Gastroesophageal sphincter (tissue), 4 donors: Measurements from ENCODE around the gene CDK12. TPM values are rescaled to one million over a fixed set of nuclear protein-coding genes. Genes with fewer than 3 reads are reported as not detected.

Experiments used
- ATAC-seq: fragments of 150-250 bp; one replicate; pipeline ENCODE4 v1.9.1; 2016; ENCODE audit warnings: mild to moderate bottlenecking, moderate library complexity
- H3K27ac ChIP-seq, 4 donors: fragments of 200-600 bp; sonication (generic) in 3 of 4; 1 replicate in 3 of 4; 2 replicates in 1 of 4; pipeline ENCODE4 v1.5.1; 2016 to 2019
- H3K27me3 ChIP-seq: fragments of 200-600 bp; sonication (generic); one replicate; pipeline ENCODE4 v1.5.1; 2019
- H3K36me3 ChIP-seq, 2 donors: fragments of 200-600 bp; sonication (generic); one replicate each; pipeline ENCODE4 v1.5.1; 2019; ENCODE audit warnings: control low read depth in 1 of 2
- H3K4me1 ChIP-seq, 3 donors: fragments of 200-600 bp; sonication (generic); 1 replicate in 2 of 3; 2 replicates in 1 of 3; pipeline ENCODE4 v1.5.1; 2016 to 2019; ENCODE audit warnings: control low read depth in 2 of 3
- H3K4me3 ChIP-seq, 2 donors: fragments of 200-600 bp; sonication (generic); one replicate each; pipeline ENCODE4 v1.5.1; 2019; ENCODE audit warnings: mild to moderate bottlenecking in 1 of 2, moderate library complexity in 1 of 2
- H3K9me3 ChIP-seq, 3 donors: fragments of 200-600 bp; sonication (generic); one replicate each; pipeline ENCODE4 v1.5.1; 2017 to 2019; ENCODE audit warnings: control low read depth in 2 of 3
- EP300 ChIP-seq: sonication (generic); formaldehyde crosslinking; IDR thresholded peaks from one replicate; pipeline ENCODE4 v1.6.1; 2017; ENCODE audit warnings: antibody characterized with exemption, mild to moderate bottlenecking
- POLR2A ChIP-seq, 2 donors: fragments of 450-650 bp; IDR thresholded peaks; one replicate each; pipeline ENCODE4 v1.6.1; 2017; ENCODE audit warnings: antibody characterized with exemption in 2 of 2, mild to moderate bottlenecking in 2 of 2, moderate library complexity in 1 of 2
- POLR2AphosphoS5 ChIP-seq: sonication (generic); formaldehyde crosslinking; IDR thresholded peaks from one replicate; pipeline ENCODE4 v1.6.1; 2017; ENCODE audit warnings: antibody characterized with exemption
- WGBS, 2 donors: methylation state at CpG; one replicate each; pipeline ENCODE4 v1.1.5; 2018; ENCODE audit warnings: low coverage in 1 of 2; 5-methylcytosine and 5-hydroxymethylcytosine counted together
- total RNA-seq, 4 donors: library from RNA; depleted of rRNA; stranded (reverse); fragments of >200 nt; gene quantifications; one replicate each; pipeline ENCODE4 v1.1.0, GENCODE V29; 2016
- TF ChIP-seq, protein P1 (sequence below), 4 experiments: fragments of 200-600 bp in 2 of 4; fragments of 450-650 bp in 2 of 4; sonication (generic) in 1 of 4; IDR thresholded peaks; one replicate each; pipeline ENCODE4 v1.5.1; 2017 to 2019; ENCODE audit warnings: antibody characterized with exemption in 4 of 4, mild to moderate bottlenecking in 2 of 4, moderate library complexity in 2 of 4

The CDK12 gene
- total RNA-seq, 4 donors from 2014 or later, result 29.9 to 47.3 (median 38.2) TPM

DNA sequence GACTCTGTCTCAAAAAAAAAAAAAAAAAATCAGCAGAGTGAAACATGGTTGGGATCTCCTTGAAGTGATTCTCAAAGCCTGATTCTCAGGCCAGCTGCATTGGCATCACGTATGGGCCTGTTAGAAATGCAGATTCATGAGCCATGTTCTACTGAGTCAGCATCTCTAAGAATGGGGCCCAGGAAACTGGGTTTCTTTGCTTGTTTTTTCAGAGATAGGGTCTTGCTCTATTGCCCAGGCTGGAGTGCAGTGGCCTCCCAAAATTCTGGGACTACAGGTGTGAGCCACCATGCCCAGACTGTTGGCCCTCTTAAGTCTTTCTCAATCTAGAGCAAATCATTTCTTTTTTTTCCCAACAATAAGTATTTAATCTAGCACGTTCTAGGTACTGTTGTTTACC, 47.7 kb downstream of the CDK12 start:
- Histone ChIP-seq H3K9me3 (no peaks in the 10 kb centered on the region), H3K4me1 (no peaks in the 10 kb centered on the region), H3K36me3 (peaks cover 0 to 98% of the 10 kb centered on the region in 2 donors), H3K4me3 (no peak overlapping the region), H3K27ac (no peak overlapping the region), H3K27me3 (no peaks in the 10 kb centered on the region)
- TF ChIP-seq POLR2AphosphoS5, result no peak
- TF ChIP-seq, protein P1, sequence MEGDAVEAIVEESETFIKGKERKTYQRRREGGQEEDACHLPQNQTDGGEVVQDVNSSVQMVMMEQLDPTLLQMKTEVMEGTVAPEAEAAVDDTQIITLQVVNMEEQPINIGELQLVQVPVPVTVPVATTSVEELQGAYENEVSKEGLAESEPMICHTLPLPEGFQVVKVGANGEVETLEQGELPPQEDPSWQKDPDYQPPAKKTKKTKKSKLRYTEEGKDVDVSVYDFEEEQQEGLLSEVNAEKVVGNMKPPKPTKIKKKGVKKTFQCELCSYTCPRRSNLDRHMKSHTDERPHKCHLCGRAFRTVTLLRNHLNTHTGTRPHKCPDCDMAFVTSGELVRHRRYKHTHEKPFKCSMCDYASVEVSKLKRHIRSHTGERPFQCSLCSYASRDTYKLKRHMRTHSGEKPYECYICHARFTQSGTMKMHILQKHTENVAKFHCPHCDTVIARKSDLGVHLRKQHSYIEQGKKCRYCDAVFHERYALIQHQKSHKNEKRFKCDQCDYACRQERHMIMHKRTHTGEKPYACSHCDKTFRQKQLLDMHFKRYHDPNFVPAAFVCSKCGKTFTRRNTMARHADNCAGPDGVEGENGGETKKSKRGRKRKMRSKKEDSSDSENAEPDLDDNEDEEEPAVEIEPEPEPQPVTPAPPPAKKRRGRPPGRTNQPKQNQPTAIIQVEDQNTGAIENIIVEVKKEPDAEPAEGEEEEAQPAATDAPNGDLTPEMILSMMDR (IDR thresholded peaks at IDR 0.05), result no peak
- no peak for TF ChIP-seq POLR2A (IDR thresholded peaks at IDR 0.05)
- no peak for TF ChIP-seq EP300
- ATAC-seq, result no peak
- WGBS, 2 donors, result 93 to 100% methylated on average over 2 of the region's 2 CpGs

DNA sequence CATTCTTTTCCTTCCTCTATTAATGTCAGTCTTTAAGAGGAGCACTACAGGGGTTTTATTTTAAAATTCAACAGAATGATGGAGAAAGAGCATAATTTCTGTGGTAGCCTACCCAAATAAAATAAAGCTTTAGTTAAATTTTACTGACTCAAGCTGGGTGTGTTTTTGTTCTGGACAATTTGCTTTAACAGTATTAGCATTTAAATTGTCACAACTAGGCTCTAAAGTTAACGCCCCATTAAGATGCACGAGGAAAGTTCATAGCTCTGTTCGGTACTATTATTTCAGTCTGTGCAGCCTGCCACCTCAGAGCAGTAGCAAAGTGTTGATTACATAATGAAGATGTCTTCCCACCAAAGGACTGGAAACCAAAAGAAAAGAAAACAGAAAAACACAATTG, 52.0 kb downstream of the CDK12 start:
- Histone ChIP-seq H3K36me3 (peaks cover 0 to 98% of the 10 kb centered on the region in 2 donors), H3K4me3 (no peak overlapping the region)

DNA sequence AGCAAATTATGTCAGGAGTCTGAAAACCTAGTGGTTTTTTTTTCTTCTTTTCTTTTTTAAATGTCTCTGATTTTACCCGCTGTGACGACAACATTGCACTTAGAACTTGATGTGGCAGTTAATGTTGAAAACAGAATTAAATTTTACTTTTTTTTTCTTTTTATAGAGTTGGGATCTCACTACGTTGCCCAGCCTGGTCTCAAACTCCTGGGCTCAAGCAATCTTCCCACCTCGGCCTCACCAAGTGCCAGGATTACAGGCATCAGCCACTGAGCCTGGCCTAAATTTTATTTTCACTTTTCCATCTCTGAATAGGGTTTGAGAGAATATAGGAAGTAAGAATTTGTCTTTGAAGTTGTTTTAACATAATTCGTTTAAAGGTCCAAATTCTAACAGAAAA, 52.6 kb downstream of the CDK12 start:
- ATAC-seq, result no peak
- no peaks in the 10 kb centered on the region for H3K27me3 ChIP-seq
- peaks cover 0 to 100% of the 10 kb centered on the region in 2 donors for H3K36me3 ChIP-seq
- no peaks in the 10 kb centered on the region for H3K4me1 ChIP-seq
- no peak overlapping the region for H3K27ac ChIP-seq
- 92 to 100% methylated on average over 3 to 5 of the region's 5 CpGs for WGBS, 2 donors
- H3K9me3 ChIP-seq, result no peaks in the 10 kb centered on the region
- TF ChIP-seq POLR2A (IDR thresholded peaks at IDR 0.05), result no peak
- TF ChIP-seq POLR2AphosphoS5, result no peak
- TF ChIP-seq EP300, result no peak
- TF ChIP-seq, protein P1 (IDR thresholded peaks at IDR 0.05), result no peak
- H3K4me3 ChIP-seq, result no peak overlapping the region

More for the DNA sequence above, 52.0 kb downstream of the CDK12 start:
- TF ChIP-seq POLR2A (IDR thresholded peaks at IDR 0.05), result no peak
- TF ChIP-seq, protein P1 (IDR thresholded peaks at IDR 0.05), result no peak
- no peak for TF ChIP-seq EP300
- TF ChIP-seq POLR2AphosphoS5, result no peak
- H3K9me3 ChIP-seq, result no peaks in the 10 kb centered on the region
- no peaks in the 10 kb centered on the region for H3K27me3 ChIP-seq
- 73 to 84% methylated on average over 3 of the region's 3 CpGs for WGBS, 2 donors
- H3K27ac ChIP-seq, result no peak overlapping the region
- ATAC-seq, result no peak
- H3K4me1 ChIP-seq, result no peaks in the 10 kb centered on the region

DNA sequence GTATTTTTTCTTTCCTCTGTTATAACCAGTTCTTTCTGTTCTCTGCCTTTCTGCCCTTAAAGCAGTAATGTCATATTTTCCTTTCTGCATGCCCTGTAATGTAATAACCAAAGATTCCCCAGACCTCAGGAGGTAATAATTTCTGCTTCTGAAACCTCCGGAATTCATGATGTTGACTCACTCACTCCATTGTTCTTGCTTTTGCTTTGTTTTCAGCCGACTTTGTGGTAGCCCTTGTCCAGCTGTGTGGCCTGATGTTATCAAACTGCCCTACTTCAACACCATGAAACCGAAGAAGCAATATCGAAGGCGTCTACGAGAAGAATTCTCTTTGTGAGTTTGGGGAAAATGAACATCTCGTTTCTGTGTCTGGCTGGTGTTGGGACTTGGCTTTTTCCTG, 55.9 kb downstream of the CDK12 start:
- 77 to 84% methylated on average over 5 to 7 of the region's 7 CpGs for WGBS, 2 donors
- peaks cover 0 to 100% of the 10 kb centered on the region in 2 donors for H3K36me3 ChIP-seq
- no peaks in the 10 kb centered on the region for H3K4me1 ChIP-seq
- no peak for ATAC-seq
- H3K9me3 ChIP-seq, result no peaks in the 10 kb centered on the region
- no peak overlapping the region for H3K4me3 ChIP-seq
- no peak for TF ChIP-seq POLR2A (IDR thresholded peaks at IDR 0.05)
- TF ChIP-seq POLR2AphosphoS5, result no peak
- no peak for TF ChIP-seq EP300
- no peaks in the 10 kb centered on the region for H3K27me3 ChIP-seq
- H3K27ac ChIP-seq, result no peak overlapping the region

DNA sequence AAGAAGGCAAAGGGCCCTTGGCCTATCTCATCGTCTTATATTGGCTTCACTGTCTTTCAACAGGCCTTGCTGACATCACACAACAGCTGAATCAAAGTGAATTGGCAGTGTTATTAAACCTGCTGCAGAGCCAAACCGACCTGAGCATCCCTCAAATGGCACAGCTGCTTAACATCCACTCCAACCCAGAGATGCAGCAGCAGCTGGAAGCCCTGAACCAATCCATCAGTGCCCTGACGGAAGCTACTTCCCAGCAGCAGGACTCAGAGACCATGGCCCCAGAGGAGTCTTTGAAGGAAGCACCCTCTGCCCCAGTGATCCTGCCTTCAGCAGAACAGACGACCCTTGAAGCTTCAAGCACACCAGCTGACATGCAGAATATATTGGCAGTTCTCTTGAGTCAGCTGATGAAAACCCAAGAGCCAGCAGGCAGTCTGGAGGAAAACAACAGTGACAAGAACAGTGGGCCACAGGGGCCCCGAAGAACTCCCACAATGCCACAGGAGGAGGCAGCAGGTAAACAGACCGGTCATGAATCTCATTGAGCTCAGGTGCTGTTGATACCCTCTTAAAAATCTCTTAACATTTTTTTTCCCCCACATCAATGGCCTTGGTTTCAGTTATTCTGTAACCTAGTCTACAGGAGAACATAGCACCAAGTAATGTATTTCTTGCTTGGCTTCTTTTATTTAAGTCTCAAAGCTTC, 64.7 kb downstream of the CDK12 start:
- 49 to 67% methylated on average over 3 of the region's 6 CpGs for WGBS, 2 donors
- no peak for ATAC-seq

More for the DNA sequence above, 64.7 kb downstream of the CDK12 start:
- Histone ChIP-seq H3K36me3 (peaks cover 0 to 84% of the 10 kb centered on the region in 2 donors), H3K27ac (no peak overlapping the region), H3K9me3 (no peaks in the 10 kb centered on the region), H3K4me1 (peaks cover 0 to 22% (median 2%) of the 10 kb centered on the region in 3 donors), H3K27me3 (no peaks in the 10 kb centered on the region), H3K4me3 (no peak overlapping the region)
- TF ChIP-seq POLR2A (IDR thresholded peaks at IDR 0.05) (no peak), EP300 (no peak), POLR2AphosphoS5 (no peak)
- TF ChIP-seq, protein P1 (IDR thresholded peaks at IDR 0.05), result no peak
